Neural progenitor cell (in vitro differentiated cells): ENCODE results near the gene PARK7. TPM values are rescaled to one million over a fixed set of nuclear protein-coding genes. Genes with fewer than 3 reads are reported as not detected.
"Not testable (repeated sequence)": the region's sequence is repeated elsewhere in the genome, so short reads cannot be mapped to it uniquely, and the experiment has no call there.

Experiments used
- DNase-seq: peaks from one replicate; pipeline ENCODE4 v3.0.0-alpha.2; 2016; ENCODE audit warnings: low spot score
- H2AFZ ChIP-seq: fragments of 200-600 bp; sonication (generic); replicated peaks from 2 replicates; pipeline ENCODE4 v1.6.1; 2016; ENCODE audit warnings: antibody characterized with exemption
- H3F3A ChIP-seq: fragments of 200-600 bp; sonication (generic); 2 replicates; pipeline ENCODE4 v1.6.1; 2016; ENCODE audit warnings: antibody characterized with exemption, low read depth
- H3K27ac ChIP-seq: fragments of 200-600 bp; sonication (generic); 2 replicates; pipeline ENCODE4 v1.5.1; 2016; ENCODE audit warnings: mild to moderate bottlenecking
- H3K27me3 ChIP-seq: fragments of 200-600 bp; sonication (generic); 2 replicates; pipeline ENCODE4 v1.6.1; 2016; ENCODE audit warnings: mild to moderate bottlenecking, moderate library complexity
- H3K36me3 ChIP-seq: fragments of 200-600 bp; sonication (generic); 2 replicates; pipeline ENCODE4 v1.5.1; 2016
- H3K4me1 ChIP-seq: fragments of 200-600 bp; sonication (generic); 2 replicates; pipeline ENCODE4 v1.6.1; 2016; ENCODE audit warnings: mixed run types
- H3K4me2 ChIP-seq: fragments of 200-600 bp; sonication (generic); 2 replicates; pipeline ENCODE4 v1.6.1; 2016
- H3K4me3 ChIP-seq: fragments of 200-600 bp; sonication (generic); 2 replicates; pipeline ENCODE4 v1.5.1; 2016
- H3K79me2 ChIP-seq: fragments of 200-600 bp; sonication (generic); 2 replicates; pipeline ENCODE4 v1.6.1; 2016; ENCODE audit warnings: low read depth
- H3K9ac ChIP-seq: fragments of 200-600 bp; sonication (generic); 2 replicates; pipeline ENCODE4 v1.6.1; 2016
- H3K9me3 ChIP-seq: fragments of 200-600 bp; sonication (generic); 2 replicates; pipeline ENCODE4 v1.5.1; 2016; ENCODE audit warnings: low read depth
- H4K20me1 ChIP-seq: fragments of 200-600 bp; sonication (generic); 2 replicates; pipeline ENCODE4 v1.6.1; 2016; ENCODE audit warnings: low read depth
- H3K27ac Mint-ChIP-seq: 3 replicates; pipeline ENCODE4 v1.8.0; 2021; ENCODE audit warnings: mixed read lengths
- H3K27me3 Mint-ChIP-seq: 2 replicates; pipeline ENCODE4 v1.8.0; 2022; ENCODE audit warnings: low read depth, mild to moderate bottlenecking, inconsistent platforms, moderate library complexity, mixed read lengths; ENCODE audit not compliant: insufficient read depth
- H3K36me3 Mint-ChIP-seq: 3 replicates; pipeline ENCODE4 v1.8.0; 2021; ENCODE audit warnings: mixed read lengths
- H3K4me1 Mint-ChIP-seq: 3 replicates; pipeline ENCODE4 v1.8.0; 2021; ENCODE audit warnings: mixed read lengths
- H3K4me3 Mint-ChIP-seq: 3 replicates; pipeline ENCODE4 v1.8.0; 2021; ENCODE audit warnings: mild to moderate bottlenecking, moderate library complexity, mixed read lengths
- H3K9me3 Mint-ChIP-seq: 3 replicates; pipeline ENCODE4 v1.8.0; 2020; ENCODE audit warnings: mixed read lengths
- CTCF ChIP-seq: fragments of 200-600 bp; sonication (generic); IDR thresholded peaks from 2 replicates; pipeline ENCODE4 v1.5.1; 2017; ENCODE audit warnings: antibody characterized with exemption, mild to moderate bottlenecking
- EZH2 ChIP-seq: fragments of 200-600 bp; sonication (generic); IDR thresholded peaks from 2 replicates; pipeline ENCODE4 v1.6.1; 2017; ENCODE audit warnings: antibody characterized with exemption, mild to moderate bottlenecking, moderate library complexity
- EZH2phosphoT487 ChIP-seq: fragments of 200-600 bp; sonication (generic); IDR thresholded peaks from 2 replicates; pipeline ENCODE4 v1.6.1; 2017; ENCODE audit warnings: antibody characterized with exemption
- total RNA-seq: library from RNA; depleted of rRNA; stranded (reverse); fragments of >200 nt; gene quantifications from 2 replicates; pipeline ENCODE4 v1.2.3, GENCODE V29; 2015; ENCODE audit warnings: low replicate concordance

PARK7 gene
- total RNA-seq, 1 donor from 2014 or later: 214 TPM

DNA sequence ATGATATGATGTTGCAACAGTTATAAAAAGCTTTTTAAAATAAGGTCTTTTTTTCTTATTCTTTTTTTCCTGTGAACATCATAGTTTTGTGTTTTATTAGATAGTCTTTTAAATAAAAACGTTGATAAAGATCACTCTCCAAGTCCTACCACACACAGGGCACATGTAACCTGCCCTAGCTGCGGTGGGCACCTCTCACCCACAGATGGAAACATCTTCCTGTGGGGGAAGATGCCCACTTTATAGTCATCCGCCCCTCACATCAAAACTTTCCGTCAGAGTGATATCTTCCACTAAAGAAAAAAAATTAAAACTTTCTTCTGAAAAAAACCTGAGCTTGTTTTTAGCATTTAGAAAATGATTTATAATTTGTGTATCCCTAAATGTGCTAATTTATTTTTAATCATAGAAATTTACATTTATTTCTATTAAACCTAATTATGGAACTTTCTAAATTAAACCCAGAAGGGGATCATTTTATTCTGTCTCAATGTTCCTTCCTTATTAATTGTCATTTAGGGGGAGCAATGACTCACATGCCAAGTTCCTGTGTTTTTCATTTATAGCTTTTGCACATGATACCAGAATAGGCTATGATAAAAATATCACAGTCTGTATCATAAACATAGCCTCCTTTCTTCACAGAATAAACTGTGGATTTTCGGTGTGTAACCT, 45.5 kb upstream of the PARK7 start:
- Histone ChIP-seq H3K27me3 (no peaks in the 10 kb centered on the region), H3K9me3 (no peaks in the 10 kb centered on the region), H4K20me1 (no peaks in the 10 kb centered on the region), H3K79me2 (no peaks in the 10 kb centered on the region), H3K4me2 (no peak overlapping the region), H3K36me3 (no peaks in the 10 kb centered on the region), H3K9ac (no peak overlapping the region), H3F3A (no peaks in the 10 kb centered on the region), H3K4me3 (no peak overlapping the region), H3K27ac (no peak overlapping the region), H3K4me1 (no peaks in the 10 kb centered on the region), H2AFZ (no peak overlapping the region)
- DNase-seq: no peak
- Mint-ChIP-seq H3K9me3 (no peaks in the 10 kb centered on the region), H3K4me1 (peaks cover 2% of the 10 kb centered on the region), H3K27me3 (peaks cover under 1% of the 10 kb centered on the region), H3K27ac (no peak overlapping the region), H3K36me3 (no peaks in the 10 kb centered on the region), H3K4me3 (no peak overlapping the region)
- TF ChIP-seq EZH2phosphoT487 (no peak), CTCF (no peak), EZH2 (no peak)

DNA sequence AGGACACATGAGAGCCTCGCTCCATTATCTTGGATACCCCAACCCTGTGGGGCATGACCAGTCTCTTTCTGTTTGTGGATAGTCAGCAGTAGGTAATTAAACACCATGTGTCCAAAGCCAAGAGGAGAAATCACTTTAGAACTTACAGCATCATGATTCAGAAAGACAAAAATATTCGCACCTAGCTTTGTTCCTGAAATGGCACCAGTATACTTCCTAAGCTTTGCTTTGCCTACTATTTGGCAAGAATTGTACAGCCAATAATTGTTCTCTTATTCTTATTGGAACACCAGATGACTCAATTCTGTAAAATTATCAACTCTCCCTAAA, 45.0 kb upstream of the PARK7 start:
- no peaks in the 10 kb centered on the region for H3K36me3 Mint-ChIP-seq
- Histone ChIP-seq H3K27ac (no peak overlapping the region), H4K20me1 (no peaks in the 10 kb centered on the region), H3K4me1 (no peaks in the 10 kb centered on the region), H3F3A (no peaks in the 10 kb centered on the region), H3K9me3 (no peaks in the 10 kb centered on the region), H3K4me2 (no peak overlapping the region), H3K4me3 (no peak overlapping the region), H3K9ac (no peak overlapping the region), H3K36me3 (no peaks in the 10 kb centered on the region), H2AFZ (no peak overlapping the region), H3K27me3 (no peaks in the 10 kb centered on the region), H3K79me2 (no peaks in the 10 kb centered on the region)
- H3K4me3 Mint-ChIP-seq: no peak overlapping the region
- TF ChIP-seq EZH2phosphoT487 (no peak), CTCF (no peak), EZH2 (no peak)
- no peak overlapping the region for H3K27ac Mint-ChIP-seq
- H3K27me3 Mint-ChIP-seq: no peaks in the 10 kb centered on the region
- no peaks in the 10 kb centered on the region for H3K9me3 Mint-ChIP-seq
- DNase-seq: no peak
- H3K4me1 Mint-ChIP-seq: no peaks in the 10 kb centered on the region

GRCh38 chr1:7917971-7918370, 43.5 kb upstream of the PARK7 start:
- not testable (repeated sequence) for H3K9me3 Mint-ChIP-seq, H3K9me3 ChIP-seq, H3K36me3 ChIP-seq, H3K27me3 Mint-ChIP-seq, DNase-seq, H3K4me1 Mint-ChIP-seq, H3K4me1 ChIP-seq, H2AFZ ChIP-seq, H3K4me3 ChIP-seq, H3K79me2 ChIP-seq, H3K27ac ChIP-seq, H3K27ac Mint-ChIP-seq, H3F3A ChIP-seq, H3K4me2 ChIP-seq, H3K9ac ChIP-seq, H3K36me3 Mint-ChIP-seq, H4K20me1 ChIP-seq, H3K27me3 ChIP-seq, H3K4me3 Mint-ChIP-seq

GRCh38 chr1:7919880-7920279, 41.6 kb upstream of the PARK7 start:
- H3K36me3 Mint-ChIP-seq: no peaks in the 10 kb centered on the region

More at GRCh38 chr1:7919880-7920279, 41.6 kb upstream of the PARK7 start:
- H3K4me2 ChIP-seq: no peak overlapping the region
- no peaks in the 10 kb centered on the region for H3F3A ChIP-seq
- no peak overlapping the region for H3K27ac Mint-ChIP-seq
- no peak overlapping the region for H3K4me3 ChIP-seq
- no peaks in the 10 kb centered on the region for H3K36me3 ChIP-seq
- TF ChIP-seq EZH2 (no peak), EZH2phosphoT487 (no peak), CTCF (no peak)
- H3K4me1 Mint-ChIP-seq: no peaks in the 10 kb centered on the region
- no peaks in the 10 kb centered on the region for H3K9me3 Mint-ChIP-seq
- H3K27ac ChIP-seq: no peak overlapping the region
- no peaks in the 10 kb centered on the region for H3K4me1 ChIP-seq
- no peak overlapping the region for H3K9ac ChIP-seq
- peaks cover 3% of the 10 kb centered on the region for H3K27me3 Mint-ChIP-seq
- no peak for DNase-seq
- H3K27me3 ChIP-seq: no peaks in the 10 kb centered on the region
- H3K9me3 ChIP-seq: no peaks in the 10 kb centered on the region
- H3K4me3 Mint-ChIP-seq: no peak overlapping the region
- no peak overlapping the region for H2AFZ ChIP-seq
- no peaks in the 10 kb centered on the region for H4K20me1 ChIP-seq
- H3K79me2 ChIP-seq: no peaks in the 10 kb centered on the region
